Smooth muscle cell (in vitro differentiated cells): ENCODE data around the gene SECISBP2. TPM values are rescaled to one million over a fixed set of nuclear protein-coding genes. Genes with fewer than 3 reads are reported as not detected.
A peak's percentile ranks its signal among the peaks of the same experiment; 100 is the strongest.

Experiments used
- DNase-seq: peaks from one replicate; lab custom pipeline; 2025; ENCODE audit not compliant: unreplicated experiment; lab: John Stamatoyannopoulos, UW
- H2AFZ ChIP-seq: fragments of 200-600 bp; sonication (generic); 2 replicates; pipeline ENCODE4 v1.6.0; 2016; ENCODE audit warnings: antibody characterized with exemption, low read depth, mild to moderate bottlenecking
- H3F3A ChIP-seq: fragments of 200-600 bp; sonication (generic); 2 replicates; pipeline ENCODE4 v1.6.0; 2017; ENCODE audit warnings: antibody characterized with exemption, low read depth
- H3K27ac ChIP-seq: fragments of 200-600 bp; sonication (generic); 2 replicates; pipeline ENCODE4 v1.5.1; 2016; ENCODE audit warnings: low read depth, mild to moderate bottlenecking
- H3K27me3 ChIP-seq: fragments of 200-600 bp; sonication (generic); 2 replicates; pipeline ENCODE4 v1.6.1; 2016; ENCODE audit warnings: low read depth, mild to moderate bottlenecking
- H3K36me3 ChIP-seq: fragments of 200-600 bp; sonication (generic); 2 replicates; pipeline ENCODE4 v1.5.1; 2016; ENCODE audit warnings: low read depth
- H3K4me1 ChIP-seq: fragments of 200-600 bp; sonication (generic); 2 replicates; pipeline ENCODE4 v1.5.1; 2016; ENCODE audit warnings: low read depth
- H3K4me2 ChIP-seq: fragments of 200-600 bp; sonication (generic); 2 replicates; pipeline ENCODE4 v1.6.0; 2016; ENCODE audit warnings: mild to moderate bottlenecking
- H3K4me3 ChIP-seq: fragments of 200-600 bp; sonication (generic); 2 replicates; pipeline ENCODE4 v1.5.1; 2016; ENCODE audit warnings: mild to moderate bottlenecking
- H3K79me2 ChIP-seq: fragments of 200-600 bp; sonication (generic); 2 replicates; pipeline ENCODE4 v1.6.0; 2016; ENCODE audit warnings: low read depth, mild to moderate bottlenecking
- H3K9ac ChIP-seq: fragments of 200-600 bp; sonication (generic); 2 replicates; pipeline ENCODE4 v1.6.0; 2016; ENCODE audit warnings: low read depth
- H3K9me3 ChIP-seq: fragments of 200-600 bp; sonication (generic); replicated peaks from 2 replicates; pipeline ENCODE4 v1.5.1; 2016; ENCODE audit warnings: low read depth
- H4K20me1 ChIP-seq: fragments of 200-600 bp; sonication (generic); 2 replicates; pipeline ENCODE4 v1.6.0; 2016; ENCODE audit warnings: low read depth
- CTCF ChIP-seq: fragments of 200-600 bp; sonication (generic); IDR thresholded peaks from 2 replicates; pipeline ENCODE4 v1.5.1; 2017; ENCODE audit warnings: borderline replicate concordance, mild to moderate bottlenecking, antibody characterized with exemption; ENCODE audit not compliant: insufficient read depth, poor library complexity, severe bottlenecking
- WGBS: methylation state at CpG from one replicate; pipeline ENCODE4 v1.1.7; 2016; ENCODE audit warnings: low lambda C conversion rate; 5-methylcytosine and 5-hydroxymethylcytosine counted together
- polyA plus RNA-seq: library from polyadenylated mRNA; unstranded; fragments of >200 nt; fragmentation: Nextera tagmentation; extraction: Ambion mirVana; gene quantifications from 2 replicates; pipeline ENCODE4 v1.2.1, GENCODE V29; 2016
- total RNA-seq: library from RNA; depleted of rRNA; stranded (reverse); fragments of >200 nt; gene quantifications from 2 replicates; pipeline ENCODE4 v1.2.3, GENCODE V29; 2014

SECISBP2 gene
- total and polyA plus RNA-seq, 2 experiments from 2014 or later: 12.2 to 25.1 TPM

GRCh38 chr9:89312222-89312571, 6.1 kb upstream of the SECISBP2 start:
- peak overlapping the region; percentile 85 for H3K4me3 ChIP-seq
- peak overlapping the region; percentile 44 for H3K27ac ChIP-seq
- TF ChIP-seq CTCF: no peak
- no peaks in the 10 kb centered on the region for H3K36me3 ChIP-seq
- peaks cover 58% of the 10 kb centered on the region for H3K79me2 ChIP-seq
- peaks cover 24% of the 10 kb centered on the region for H3K4me1 ChIP-seq
- no peaks in the 10 kb centered on the region for H3K9me3 ChIP-seq
- H2AFZ ChIP-seq: peak overlapping the region; percentile 44
- under 1% methylated on average over 8 of the region's 8 CpGs for WGBS
- peaks cover 4% of the 10 kb centered on the region for H4K20me1 ChIP-seq
- no peak for DNase-seq
- no peaks in the 10 kb centered on the region for H3K27me3 ChIP-seq
- H3K9ac ChIP-seq: peak overlapping the region; percentile 81
- H3K4me2 ChIP-seq: peak overlapping the region; percentile 92
- peaks cover 8% of the 10 kb centered on the region for H3F3A ChIP-seq

GRCh38 chr9:89313842-89314241, 4.5 kb upstream of the SECISBP2 start:
- peaks cover 59% of the 10 kb centered on the region for H3K79me2 ChIP-seq
- no peak overlapping the region for H2AFZ ChIP-seq
- H4K20me1 ChIP-seq: peaks cover 4% of the 10 kb centered on the region
- no peak overlapping the region for H3K27ac ChIP-seq
- peak overlapping the region; percentile 85 for H3K4me3 ChIP-seq
- WGBS: 38% methylated on average over 1 of the region's 1 CpG
- TF ChIP-seq CTCF: no peak
- H3K27me3 ChIP-seq: no peaks in the 10 kb centered on the region
- DNase-seq: no peak
- peak overlapping the region; percentile 92 for H3K4me2 ChIP-seq
- no peaks in the 10 kb centered on the region for H3K36me3 ChIP-seq
- no peaks in the 10 kb centered on the region for H3K9me3 ChIP-seq
- H3F3A ChIP-seq: peaks cover 18% of the 10 kb centered on the region
- peaks cover 31% of the 10 kb centered on the region for H3K4me1 ChIP-seq
- peak overlapping the region; percentile 5 for H3K9ac ChIP-seq

- H4K20me1 ChIP-seq: peaks cover 8% of the 10 kb centered on the region
- peaks cover 36% of the 10 kb centered on the region for H3K4me1 ChIP-seq
- H3K9ac ChIP-seq: no peak overlapping the region
- H3F3A ChIP-seq: peaks cover 23% of the 10 kb centered on the region
- TF ChIP-seq CTCF: no peak
- no peak for DNase-seq
- 94% methylated on average over 1 of the region's 1 CpG for WGBS
- H3K27ac ChIP-seq: no peak overlapping the region
- H3K4me3 ChIP-seq: no peak overlapping the region
- H3K27me3 ChIP-seq: no peaks in the 10 kb centered on the region
- peaks cover 64% of the 10 kb centered on the region for H3K79me2 ChIP-seq
- H3K9me3 ChIP-seq: no peaks in the 10 kb centered on the region
- no peak overlapping the region for H3K4me2 ChIP-seq
- H2AFZ ChIP-seq: no peak overlapping the region
- no peaks in the 10 kb centered on the region for H3K36me3 ChIP-seq
Measured at GRCh38 chr9:89314955-89315354, 3.3 kb upstream of the SECISBP2 start.

- peaks cover 23% of the 10 kb centered on the region for H3F3A ChIP-seq
- DNase-seq: no peak
- H3K27me3 ChIP-seq: no peaks in the 10 kb centered on the region
- H3K9me3 ChIP-seq: no peaks in the 10 kb centered on the region
- H3K4me1 ChIP-seq: peaks cover 35% of the 10 kb centered on the region
- H3K36me3 ChIP-seq: no peaks in the 10 kb centered on the region
- peaks cover 8% of the 10 kb centered on the region for H4K20me1 ChIP-seq
- TF ChIP-seq CTCF: no peak
- H2AFZ ChIP-seq: no peak overlapping the region
- H3K27ac ChIP-seq: peak overlapping the region; percentile 4
- H3K79me2 ChIP-seq: peaks cover 67% of the 10 kb centered on the region
- H3K9ac ChIP-seq: no peak overlapping the region
- H3K4me2 ChIP-seq: no peak overlapping the region
- H3K4me3 ChIP-seq: no peak overlapping the region
Measured at GRCh38 chr9:89315482-89315881, 2.8 kb upstream of the SECISBP2 start.
